CD4-positive, alpha-beta T cell treated with Interleukin-17A for 1 hour (primary cell): ENCODE measurements around the gene MYO1D.
"Not testable (repeated sequence)": the region's sequence is repeated elsewhere in the genome, so short reads cannot be mapped to it uniquely, and the experiment has no call there.

Experiments
- DNase-seq: peaks from one replicate; pipeline ENCODE4 v3.0.0-alpha.2; 2020

The MYO1D gene

GRCh38 chr17:32887410-32887809 lies 10.5 kb upstream of the MYO1D start:
- not testable (repeated sequence) for DNase-seq

- DNase-seq, result not testable (repeated sequence)
Observed at GRCh38 chr17:32886951-32887350, 10.0 kb upstream of the MYO1D start.

- DNase-seq, result no peak
Observed at GRCh38 chr17:32882734-32883133, 5.8 kb upstream of the MYO1D start.

GRCh38 chr17:32882029-32882428 lies 5.1 kb upstream of the MYO1D start:
- DNase-seq, result no peak

- no peak for DNase-seq
Observed at GRCh38 chr17:32880671-32881453, 3.9 kb upstream of the MYO1D start.

- no peak for DNase-seq
Observed at GRCh38 chr17:32879134-32879533, 2.2 kb upstream of the MYO1D start.

GRCh38 chr17:32878211-32878610 lies 1.3 kb upstream of the MYO1D start:
- no peak for DNase-seq

GRCh38 chr17:32877164-32877764 lies 340 bp upstream of the MYO1D start:
- DNase-seq, result peak; percentile 93

- DNase-seq, result no peak
Observed at GRCh38 chr17:32875923-32876416, 954 bp downstream of the MYO1D start.

GRCh38 chr17:32875230-32875917 lies 1.6 kb downstream of the MYO1D start:
- DNase-seq, result no peak

GRCh38 chr17:32873114-32873513 lies 3.8 kb downstream of the MYO1D start:
- no peak for DNase-seq

- DNase-seq, result no peak
Observed at GRCh38 chr17:32871746-32872145, 5.2 kb downstream of the MYO1D start.

GRCh38 chr17:32870969-32871368 lies 6.0 kb downstream of the MYO1D start:
- DNase-seq, result no peak

GRCh38 chr17:32870027-32870670 lies 6.8 kb downstream of the MYO1D start:
- no peak for DNase-seq

GRCh38 chr17:32869345-32870026 lies 7.4 kb downstream of the MYO1D start:
- DNase-seq, result no peak

- no peak for DNase-seq
Observed at GRCh38 chr17:32865141-32865540, 11.8 kb downstream of the MYO1D start.

GRCh38 chr17:32863559-32863958 lies 13.4 kb downstream of the MYO1D start:
- DNase-seq, result no peak

- no peak for DNase-seq
Observed at GRCh38 chr17:32862940-32863339, 14.0 kb downstream of the MYO1D start.

- no peak for DNase-seq
Observed at GRCh38 chr17:32861981-32862380, 14.9 kb downstream of the MYO1D start.

GRCh38 chr17:32859857-32860525 lies 16.9 kb downstream of the MYO1D start:
- no peak for DNase-seq

- DNase-seq, result no peak
Observed at GRCh38 chr17:32855620-32856019, 21.3 kb downstream of the MYO1D start.

- no peak for DNase-seq
Observed at GRCh38 chr17:32854832-32855389, 22.0 kb downstream of the MYO1D start.
